ENCODE data around the gene TGFB3.
"Not testable (repeated sequence)": the region's sequence is repeated elsewhere in the genome, so short reads cannot be mapped to it uniquely, and the experiment has no call there.

TGFB3 gene

DNA sequence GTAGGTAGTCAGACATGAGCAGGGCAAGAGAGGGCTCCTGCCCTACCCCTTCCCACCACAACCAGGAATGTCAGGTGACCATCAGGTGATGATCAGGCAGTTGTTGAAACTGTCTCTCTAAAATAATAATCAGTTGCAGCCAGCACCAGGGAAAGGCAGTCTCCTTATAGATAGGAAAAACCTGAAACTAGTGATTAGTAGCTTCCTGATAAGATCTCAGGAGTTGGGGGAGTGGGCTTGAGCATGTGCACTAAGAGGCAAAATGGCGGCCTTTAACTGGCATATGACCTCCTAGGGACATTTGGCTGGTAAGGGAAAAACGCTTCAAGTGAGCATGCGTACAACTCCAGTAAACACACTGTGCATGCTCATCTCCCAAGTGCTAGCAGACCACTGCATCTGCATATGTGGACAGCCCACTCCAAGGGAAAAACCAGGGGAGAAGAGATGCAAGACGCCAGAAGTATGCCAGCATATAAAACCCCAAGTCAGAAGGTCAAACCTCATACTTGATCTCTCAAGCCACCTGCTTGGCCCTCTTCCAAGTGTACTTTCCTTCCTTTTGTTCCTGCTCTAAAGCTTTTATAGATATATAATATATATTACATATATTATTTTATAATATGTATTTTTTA, 37.1 kb downstream of the TGFB3 start:
- peak; percentile 26 for DNase-seq

DNA sequence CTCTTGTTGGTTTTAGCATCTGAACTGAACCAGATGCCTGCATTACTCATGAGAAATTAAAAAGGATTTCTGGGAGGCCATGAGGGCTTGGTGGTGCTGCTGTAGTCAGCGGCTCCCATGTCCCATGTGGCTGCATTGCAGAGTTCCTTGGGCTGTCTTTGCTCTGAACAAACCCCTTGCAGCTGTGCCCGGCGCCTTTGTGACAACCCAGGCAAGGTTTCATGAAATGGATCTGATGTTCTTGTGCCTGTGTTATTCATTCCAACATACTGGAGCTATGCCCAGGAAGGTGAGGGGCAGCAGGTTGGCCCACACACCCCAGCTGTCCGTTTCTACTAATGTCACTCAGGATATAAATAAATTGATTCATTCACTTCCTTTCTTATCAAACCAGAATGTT, 40.8 kb downstream of the TGFB3 start:
- DNase-seq: no peak

DNA sequence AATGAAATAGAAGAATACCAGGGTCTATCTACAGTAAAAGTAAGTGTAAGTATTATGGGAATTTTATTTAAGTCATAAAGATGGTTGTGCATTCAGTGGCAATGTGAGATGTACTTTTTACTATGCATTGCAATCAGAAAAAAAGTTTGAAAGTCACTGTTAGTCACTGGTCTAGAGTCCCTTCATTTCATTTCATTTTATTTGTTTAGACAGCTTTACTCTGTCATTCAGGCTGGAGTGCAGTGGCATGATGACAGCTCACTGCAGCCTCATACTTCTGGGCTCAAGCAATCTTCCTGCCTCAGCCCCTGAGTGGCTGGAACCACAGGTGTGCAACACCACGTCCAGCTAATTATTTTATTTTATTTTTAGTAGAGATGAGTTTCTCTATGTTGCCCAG, 42.6 kb downstream of the TGFB3 start:
- no peak for DNase-seq

DNA sequence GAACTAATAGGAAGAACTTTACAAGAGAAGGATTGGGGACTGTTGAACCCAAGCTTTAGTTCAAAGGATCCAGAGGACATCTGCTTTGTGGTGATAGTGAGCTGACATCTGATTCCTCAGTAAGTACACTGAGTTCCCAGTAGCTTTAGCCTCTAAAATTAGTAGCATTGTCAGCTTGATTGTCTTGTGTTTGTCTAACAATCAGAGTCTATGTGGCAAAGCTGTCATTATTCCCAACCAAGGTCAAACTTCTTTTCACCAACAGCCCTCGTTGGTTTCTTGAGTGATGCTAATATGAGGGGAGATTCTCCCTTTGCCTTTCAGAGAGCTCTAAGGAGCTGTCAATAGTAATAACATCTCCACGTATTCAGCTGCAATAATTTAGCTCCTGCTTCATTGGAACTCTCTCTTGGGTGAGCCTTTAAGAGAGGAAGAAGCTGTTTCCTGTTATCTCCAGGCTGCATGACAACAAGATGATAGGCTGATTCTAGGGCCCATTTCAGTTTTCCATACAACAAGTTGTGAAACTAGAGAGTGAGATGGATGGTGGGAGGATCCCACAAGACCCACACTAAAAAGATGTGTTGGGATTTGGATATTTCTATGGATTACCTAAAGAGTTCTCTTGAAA, 46.7 kb downstream of the TGFB3 start:
- DNase-seq: peak; percentile 25

DNA sequence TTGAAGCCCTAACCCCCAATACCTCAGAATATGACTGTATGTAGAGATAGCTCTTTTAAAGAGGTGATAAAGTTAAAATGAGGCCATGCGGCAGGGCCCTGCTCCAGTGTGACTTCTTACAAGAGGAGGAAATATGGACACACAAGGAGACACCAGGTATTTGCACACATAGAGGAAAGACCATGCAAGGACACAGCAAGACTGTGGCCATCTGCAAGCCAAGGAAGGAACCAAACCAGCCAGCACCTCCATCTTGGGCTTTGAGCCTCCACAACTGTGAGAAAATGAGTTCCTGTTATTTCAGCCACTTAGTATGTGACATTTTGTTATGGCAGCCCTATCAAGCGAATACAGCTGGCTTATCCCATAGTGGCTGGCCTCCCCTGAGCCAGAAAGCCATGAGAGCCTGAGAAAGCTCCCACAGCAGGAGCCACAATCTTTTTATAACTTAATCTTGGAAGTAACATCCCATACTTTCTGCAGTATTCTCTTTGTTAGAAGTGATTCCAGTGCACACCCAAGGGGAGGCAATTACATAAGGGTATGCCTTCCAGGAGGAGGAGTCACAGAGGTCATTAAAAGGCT, 48.0 kb downstream of the TGFB3 start:
- no peak for DNase-seq

DNA sequence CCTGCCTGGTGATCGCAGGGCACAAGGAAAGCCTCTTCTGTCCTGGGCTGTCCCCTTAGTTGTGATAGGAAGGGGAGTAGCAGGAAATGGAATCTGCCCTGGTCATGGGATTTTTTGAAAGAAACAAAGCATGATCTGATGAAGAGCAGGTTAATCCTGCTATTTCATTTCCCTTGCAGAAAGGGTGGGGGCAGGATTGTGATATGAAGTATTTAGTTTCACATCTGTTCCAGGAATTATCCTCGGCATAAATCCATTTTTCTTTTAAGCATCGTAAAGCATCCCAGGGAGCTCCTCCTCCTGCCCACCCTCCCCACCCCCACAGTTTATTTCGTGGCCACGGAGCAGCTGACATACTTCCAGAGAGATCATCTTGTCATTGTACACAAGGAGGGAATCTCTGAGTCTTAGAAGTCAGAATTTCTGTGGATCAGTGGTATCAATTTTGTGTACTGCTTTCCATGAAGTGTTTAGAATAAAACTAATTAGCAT, 53.1 kb downstream of the TGFB3 start:
- DNase-seq: no peak

DNA sequence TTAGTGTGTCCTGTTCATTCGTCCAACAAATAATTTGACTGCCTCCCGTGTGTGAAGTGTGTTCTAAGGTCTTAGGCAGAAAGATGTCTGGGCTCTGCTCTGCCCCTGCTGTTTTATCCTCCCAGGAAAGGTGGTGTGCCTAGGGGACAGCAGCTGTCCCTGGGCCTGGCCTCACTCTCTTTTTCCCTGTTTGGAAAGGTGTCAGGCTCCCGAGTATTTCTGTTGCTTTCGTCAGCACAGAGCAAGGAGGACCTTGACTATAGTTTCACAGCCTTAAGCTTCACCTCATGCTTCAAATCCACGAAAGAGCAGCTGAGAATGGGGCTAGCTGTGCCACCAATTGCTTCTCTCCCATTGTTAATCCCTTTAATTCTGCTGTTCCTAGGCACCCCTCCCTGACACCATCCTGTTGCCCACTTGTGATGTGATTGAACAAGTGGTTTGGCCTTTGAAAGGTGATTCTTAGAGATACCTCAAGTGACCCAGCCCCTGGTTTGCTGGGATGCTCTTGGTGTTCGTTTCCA, 54.2 kb downstream of the TGFB3 start:
- DNase-seq: no peak

DNA sequence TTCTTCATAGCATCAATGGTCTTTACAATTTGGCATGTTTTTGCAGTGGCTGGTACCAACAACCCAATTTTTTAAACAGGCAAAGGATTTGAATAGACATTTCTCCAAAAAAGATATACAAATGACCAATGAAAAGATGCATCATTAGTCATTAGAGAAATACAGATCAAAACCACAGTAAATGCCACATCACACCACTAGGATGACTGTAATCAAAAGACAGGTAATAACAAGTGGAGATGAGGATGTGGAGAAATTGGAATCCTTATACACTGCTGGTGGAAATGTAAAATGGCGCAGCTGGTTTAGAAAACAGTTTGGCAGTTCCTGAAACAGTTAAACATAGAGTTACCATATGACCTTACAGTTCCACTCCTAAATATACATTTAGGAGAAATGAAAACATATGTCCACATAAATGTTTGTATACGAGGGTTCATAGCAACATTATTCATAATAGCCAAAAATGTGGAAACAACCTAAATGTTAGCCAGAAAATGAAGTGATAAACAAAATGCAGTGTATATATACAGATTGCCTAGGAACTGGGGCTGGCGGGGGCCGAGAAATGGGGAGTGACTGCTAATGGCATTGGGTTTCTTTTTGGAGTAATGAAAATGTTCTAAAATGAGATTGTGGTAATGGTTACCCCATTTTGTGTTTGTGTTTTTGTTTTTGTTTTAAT, 55.2 kb downstream of the TGFB3 start:
- no peak for DNase-seq

DNA sequence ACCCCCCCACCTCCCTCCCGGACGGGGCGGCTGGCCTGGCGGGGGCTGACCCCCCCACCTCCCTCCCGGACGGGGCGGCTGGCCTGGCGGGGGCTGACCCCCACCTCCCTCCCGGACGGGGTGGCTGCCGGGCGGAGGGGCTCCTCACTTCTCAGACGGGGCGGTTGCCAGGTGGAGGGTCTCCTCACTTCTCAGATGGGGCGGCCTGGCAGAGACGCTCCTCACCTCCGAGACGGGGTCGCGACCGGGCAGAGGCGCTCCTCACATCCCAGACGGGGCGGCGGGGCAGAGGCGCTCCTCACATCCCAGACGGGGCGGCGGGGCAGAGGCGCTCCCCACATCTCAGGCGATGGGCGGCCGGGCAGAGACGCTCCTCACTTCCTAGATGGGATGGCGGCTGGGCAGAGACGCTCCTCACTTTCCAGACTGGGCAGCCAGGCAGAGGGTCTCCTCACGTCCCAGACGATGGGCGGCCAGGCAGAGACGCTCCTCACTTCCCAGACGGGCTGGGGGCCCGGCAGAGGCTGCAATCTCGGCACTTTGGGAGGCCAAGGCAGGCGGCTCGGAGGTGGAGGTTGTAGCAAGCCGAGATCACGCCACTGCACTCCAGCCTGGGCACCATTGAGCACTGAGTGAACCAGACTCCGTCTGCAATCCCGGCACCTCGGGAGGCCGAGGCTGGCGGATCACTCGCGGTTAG, 56.5 kb downstream of the TGFB3 start:
- not testable (repeated sequence) for DNase-seq

DNA sequence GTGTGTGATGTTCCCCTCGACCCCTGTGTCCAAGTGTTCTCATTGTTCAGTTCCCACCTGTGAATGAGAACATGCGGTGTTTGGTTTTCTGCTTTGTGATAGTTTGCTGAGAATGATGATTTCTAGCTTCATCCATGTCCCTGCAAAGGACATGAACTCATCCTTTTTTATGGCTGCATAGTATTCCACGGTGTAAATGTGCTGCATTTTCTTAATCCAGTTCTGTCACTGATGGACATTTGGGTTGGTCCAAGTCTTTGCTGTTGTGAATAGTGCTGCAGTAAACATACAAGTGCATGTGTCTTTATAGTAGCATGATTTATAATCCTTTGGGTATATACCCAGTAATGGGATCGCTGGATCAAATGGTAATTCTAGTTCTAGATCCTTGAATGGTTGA, 61.4 kb downstream of the TGFB3 start:
- not testable (repeated sequence) for DNase-seq

DNA sequence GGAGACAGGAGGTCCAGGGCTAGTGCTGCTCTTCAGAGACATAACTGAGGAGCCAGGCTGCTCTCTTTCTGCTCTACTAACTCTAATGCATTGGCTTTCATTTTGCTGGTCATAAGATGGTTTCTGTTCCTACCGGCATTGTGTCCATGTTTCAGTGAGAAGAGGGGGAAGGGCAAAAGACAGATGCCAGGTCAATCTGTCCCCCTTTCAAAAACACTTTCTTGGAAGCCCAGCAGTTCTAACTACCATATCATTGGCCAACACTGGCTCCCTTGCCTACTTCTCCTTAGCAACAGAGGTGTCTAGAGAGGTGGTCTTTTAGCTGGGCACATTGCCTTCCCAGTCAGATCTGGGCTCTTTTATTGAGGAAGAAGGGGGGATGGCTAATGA, 63.9 kb downstream of the TGFB3 start:
- no peak for DNase-seq

DNA sequence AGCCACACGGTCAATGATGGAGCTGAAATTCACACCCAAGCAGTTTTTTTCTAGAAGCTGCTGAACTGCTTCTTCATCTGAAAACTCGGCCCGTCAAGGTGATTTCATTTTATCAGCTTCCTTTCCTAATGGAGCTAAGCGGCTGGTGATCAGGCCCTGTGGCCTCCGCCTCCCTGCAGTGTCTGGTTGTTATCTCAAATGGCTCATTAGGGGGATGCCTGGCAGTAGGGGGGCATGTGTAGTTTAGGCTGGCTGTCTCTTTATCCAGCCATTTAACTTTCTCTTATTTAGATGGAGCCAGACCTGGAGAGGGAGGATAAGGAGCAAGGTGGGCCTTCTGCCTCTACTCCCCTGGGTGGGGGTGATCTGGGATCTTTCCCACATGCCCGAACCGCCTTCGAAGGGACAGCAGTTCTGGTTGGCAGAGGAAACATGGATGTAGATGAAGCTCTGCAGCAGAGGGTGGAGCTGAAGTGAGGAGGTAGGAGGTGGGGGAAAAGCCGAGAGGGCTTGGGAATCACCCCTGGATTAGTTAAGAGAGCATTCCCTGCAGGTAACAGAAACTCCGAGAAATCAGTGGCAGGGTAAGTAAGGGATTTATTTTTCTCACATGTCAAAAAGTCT, 64.4 kb downstream of the TGFB3 start:
- no peak for DNase-seq

DNA sequence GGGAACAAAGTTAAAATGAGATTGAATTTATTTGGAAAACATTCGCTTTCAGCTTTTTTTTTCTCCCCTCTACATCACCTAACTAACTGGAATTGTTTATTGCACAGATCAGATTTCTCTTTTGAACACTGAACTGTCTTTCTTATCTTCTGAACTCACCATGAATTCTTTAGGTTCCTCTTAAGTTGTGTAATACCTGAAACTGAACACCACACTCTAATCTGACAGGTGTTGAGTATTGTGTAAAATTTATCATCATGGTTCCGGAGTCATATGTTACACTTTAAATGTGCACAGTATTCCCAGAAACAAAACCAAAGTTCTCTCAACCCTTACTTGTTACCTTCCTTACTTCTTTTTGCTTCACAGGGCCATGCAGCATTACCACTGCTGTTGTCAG, 66.8 kb downstream of the TGFB3 start:
- DNase-seq: no peak

DNA sequence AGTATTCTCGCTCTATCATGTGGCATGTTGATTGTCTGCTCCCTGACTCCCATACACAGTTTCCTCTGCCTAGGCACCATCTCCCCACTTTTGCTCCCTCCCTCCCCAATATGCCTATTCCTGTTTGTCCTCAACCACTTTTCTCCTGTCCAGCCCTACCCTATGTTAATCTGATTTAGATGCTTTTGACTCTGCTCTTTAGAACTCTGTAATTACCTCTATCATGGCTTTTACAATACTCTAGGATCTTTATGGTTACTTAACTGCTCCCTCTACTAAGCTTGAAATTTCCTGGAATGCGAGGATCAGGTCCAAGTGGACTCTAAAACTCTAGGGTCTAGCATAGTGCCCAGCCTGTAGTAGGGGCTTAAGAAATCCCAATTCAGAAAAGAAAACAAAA, 68.6 kb downstream of the TGFB3 start:
- no peak for DNase-seq

DNA sequence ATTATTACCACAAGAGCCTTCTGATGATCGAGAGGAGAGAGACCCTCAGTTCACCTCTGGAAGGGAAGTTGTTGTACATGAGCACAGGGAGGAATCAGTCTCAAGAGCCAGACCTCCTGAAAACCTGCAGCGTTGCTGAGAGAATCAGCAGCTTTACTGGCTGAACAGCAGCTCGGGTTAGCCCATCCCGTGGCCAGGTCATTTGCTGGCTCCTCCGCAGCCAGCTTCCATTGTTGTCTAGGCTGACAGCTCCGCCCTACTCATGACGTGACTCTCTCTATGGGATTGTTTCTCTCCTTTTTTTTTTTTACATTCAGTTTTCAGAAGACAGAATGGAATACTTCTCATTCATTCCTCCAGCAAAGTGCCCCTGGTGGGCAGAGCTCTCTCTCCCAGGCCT, 69.9 kb downstream of the TGFB3 start:
- no peak for DNase-seq

DNA sequence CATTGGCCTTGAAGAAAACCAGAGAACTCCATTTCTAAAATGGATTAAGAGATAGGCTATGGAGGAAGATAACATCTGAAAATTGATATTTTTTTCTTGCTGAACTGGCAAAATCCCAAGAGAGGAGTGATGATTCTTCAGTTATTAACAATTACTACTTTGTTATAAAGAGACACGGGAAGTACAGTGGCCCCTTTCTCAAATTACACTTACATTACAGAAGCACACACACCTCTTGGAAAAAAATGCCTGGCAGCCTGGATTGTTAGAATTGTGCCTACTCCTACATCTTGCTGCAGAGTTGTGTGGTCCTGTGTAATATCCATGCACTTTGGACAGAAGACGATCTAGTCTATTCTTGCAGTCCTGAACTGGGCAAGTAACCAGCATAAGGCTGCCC, 71.7 kb downstream of the TGFB3 start:
- no peak for DNase-seq

DNA sequence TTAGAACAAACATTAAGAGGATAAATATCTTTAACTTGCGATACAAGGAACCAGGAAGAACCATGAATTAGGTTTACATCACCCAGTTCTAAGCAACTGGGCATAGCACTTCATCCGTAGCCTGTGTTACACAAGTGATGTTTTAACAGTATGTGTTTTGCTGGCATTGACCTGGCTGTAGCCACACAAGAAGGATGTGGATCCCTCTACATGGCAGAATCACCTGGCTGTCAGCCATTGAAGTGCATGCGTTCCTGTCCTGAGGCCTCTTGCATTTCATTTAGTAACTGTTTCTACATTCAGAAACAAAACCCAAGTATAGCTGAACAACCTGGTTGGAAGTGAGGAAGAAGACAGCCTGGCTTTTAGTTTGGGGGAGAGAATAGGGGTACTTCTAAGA, 72.2 kb downstream of the TGFB3 start:
- no peak for DNase-seq
